Stimulated activated CD4-positive, alpha-beta T cell treated with anti-CD3 and anti-CD28 coated beads, Interleukin-12 subunit alpha, Interleukin-12 subunit beta, amount 100 ng/mL, for 24 hours (primary cell): ENCODE measurements around the gene B9D1.

Experiments
- DNase-seq, 2 experiments: peaks; one replicate each; pipeline ENCODE4 v3.0.0-alpha.2; 2020; ENCODE audit warnings: low read depth in 2 of 2

The B9D1 gene

GRCh38 chr17:19376811-19377210 lies 14.3 kb upstream of the B9D1 start:
- no peak for DNase-seq

GRCh38 chr17:19375732-19376131 lies 13.2 kb upstream of the B9D1 start:
- no peak for DNase-seq

DNA sequence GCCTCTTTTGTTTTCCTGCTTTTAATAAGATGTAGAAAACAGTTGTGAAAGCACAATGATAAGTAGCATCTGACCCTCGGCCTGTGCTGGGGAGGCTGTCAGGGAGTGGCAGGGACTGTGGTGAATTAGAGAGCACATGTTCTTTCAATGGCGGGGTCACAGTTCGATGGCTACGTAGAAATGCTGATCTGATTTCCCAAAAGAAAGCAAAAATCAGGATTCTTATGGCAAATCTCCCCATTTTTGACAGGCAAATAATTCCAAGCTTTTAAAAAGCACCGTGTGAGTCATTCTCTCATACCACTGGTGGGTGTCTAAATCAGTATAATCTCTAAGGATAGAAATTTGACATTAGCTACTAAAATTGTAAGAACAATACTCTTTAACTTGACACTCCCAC lies 11.6 kb upstream of the B9D1 start:
- DNase-seq, result no peak

DNA sequence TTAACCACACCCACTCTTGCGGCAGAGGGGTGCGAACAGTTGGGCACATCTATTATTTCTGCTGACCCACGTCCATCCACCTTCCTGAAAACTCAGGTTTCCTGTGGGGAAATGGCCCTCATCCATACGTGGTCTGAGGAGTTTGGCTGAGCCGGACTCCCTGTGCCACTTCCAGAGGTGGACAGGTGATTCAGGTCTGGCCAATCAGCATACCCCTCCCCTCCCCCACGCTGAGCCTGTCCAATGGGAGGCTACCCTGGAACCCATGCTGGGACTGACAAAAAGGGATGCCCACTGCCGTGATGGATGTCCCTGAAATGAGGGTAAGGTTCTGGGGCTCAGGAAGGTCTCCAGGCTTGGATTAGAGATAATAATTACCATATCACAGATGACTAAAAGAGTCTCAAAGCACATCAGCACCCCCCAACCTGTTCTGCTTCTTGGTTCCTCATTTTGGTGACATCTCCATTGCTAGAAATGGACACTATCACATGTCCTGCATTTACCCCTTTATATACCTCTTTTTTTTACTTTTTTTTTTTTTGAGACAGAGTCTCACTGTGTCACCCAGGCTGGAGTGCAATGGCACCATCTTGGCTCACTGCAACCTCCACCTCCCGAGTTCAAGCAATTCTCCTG lies 10.5 kb upstream of the B9D1 start:
- no peak for DNase-seq

GRCh38 chr17:19372439-19372838 lies 9.9 kb upstream of the B9D1 start:
- DNase-seq, result no peak

DNA sequence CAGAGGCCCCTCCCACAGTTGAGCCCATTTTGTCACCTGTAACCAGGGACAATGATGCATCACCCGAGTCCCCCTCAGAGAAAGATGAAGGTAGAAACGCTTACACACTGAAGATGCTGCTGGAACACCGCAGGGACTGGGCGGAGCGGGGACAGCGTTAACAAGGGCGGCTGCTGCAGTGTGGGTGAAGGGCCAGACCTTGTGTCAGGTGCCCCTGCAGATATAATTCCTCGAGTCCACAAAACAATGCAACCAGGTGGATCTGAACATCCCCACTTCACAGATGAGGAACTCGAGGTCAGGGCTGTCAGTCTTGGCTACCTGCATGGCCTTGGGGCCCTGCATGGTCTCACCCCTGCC lies 9.5 kb upstream of the B9D1 start:
- DNase-seq, result no peak

GRCh38 chr17:19371259-19372010 lies 8.9 kb upstream of the B9D1 start:
- no peak for DNase-seq

GRCh38 chr17:19370493-19370960 lies 8.0 kb upstream of the B9D1 start:
- DNase-seq, result no peak

DNA sequence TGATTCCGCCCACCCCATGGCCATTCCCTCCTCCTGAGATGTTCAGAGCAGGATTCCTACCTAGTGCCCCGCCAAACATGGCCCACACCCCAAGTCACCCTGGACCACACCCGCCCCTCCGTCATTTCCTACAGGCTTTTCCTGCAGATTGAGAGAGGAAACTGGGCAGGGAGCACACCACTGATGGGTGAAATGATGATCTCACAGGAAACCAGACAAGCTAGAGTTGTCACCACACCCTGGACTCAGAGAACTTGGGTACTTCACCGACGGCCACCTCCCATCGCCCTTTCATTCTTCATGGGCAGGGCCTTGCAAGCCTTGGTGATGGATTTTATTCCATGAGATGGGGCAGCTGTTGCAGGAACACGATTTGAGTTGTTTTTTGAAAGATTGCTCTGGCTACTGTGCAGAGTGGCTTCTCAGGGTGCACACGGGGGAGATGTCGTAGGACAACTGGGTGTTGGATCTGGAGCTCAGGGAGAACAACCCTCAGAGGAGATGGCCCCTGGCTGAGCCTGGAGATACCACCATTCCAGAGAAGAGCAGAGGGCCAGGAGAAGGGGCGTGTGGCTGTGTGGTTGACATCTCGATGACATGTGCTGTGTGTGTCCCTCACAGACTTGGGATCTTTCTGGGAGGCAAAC lies 7.4 kb upstream of the B9D1 start:
- no peak for DNase-seq

- no peak for DNase-seq
These were observed 6.7 kb upstream of the B9D1 start for GRCh38 chr17:19369107-19369778.

GRCh38 chr17:19368229-19368628 lies 5.7 kb upstream of the B9D1 start:
- DNase-seq, result no peak

DNA sequence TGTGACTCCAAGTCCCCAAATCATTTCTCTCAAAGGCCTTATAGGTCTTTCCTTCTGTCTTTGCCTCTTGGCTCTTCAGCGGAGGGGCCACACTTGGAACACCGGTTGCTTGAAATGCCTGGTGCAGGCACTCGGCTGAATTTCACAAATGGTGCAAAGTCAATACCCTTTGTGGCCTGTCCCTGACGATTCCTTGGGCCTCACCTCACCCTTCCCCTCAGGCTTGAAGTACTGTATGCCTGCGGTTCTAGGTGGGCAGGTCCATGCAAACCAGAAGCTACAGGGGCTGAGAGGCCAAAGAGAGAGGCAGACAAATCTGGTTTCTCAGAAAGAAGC lies 4.1 kb upstream of the B9D1 start:
- DNase-seq, result no peak

GRCh38 chr17:19365833-19366636 lies 3.5 kb upstream of the B9D1 start:
- DNase-seq, result no peak

DNA sequence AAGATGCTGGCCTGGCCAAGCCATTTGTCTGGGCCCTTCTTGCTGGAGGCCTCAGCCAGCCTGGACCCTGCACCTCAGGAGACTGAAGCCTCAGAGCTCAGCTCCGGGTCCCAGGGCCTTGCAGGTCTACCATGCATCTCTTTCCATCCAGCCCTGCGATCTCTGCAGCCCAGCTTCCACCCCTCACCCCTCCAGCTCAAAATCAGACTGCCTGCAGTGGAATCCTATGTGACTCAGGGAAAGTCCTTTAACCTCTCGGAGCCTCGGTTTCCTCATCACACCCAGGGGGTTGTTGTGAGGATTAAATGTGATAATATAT lies 2.9 kb upstream of the B9D1 start:
- DNase-seq, result no peak

GRCh38 chr17:19364699-19365498 lies 2.4 kb upstream of the B9D1 start:
- DNase-seq, result no peak

GRCh38 chr17:19363460-19364035 lies 1.0 kb upstream of the B9D1 start:
- DNase-seq, result no peak

- DNase-seq, result no peak
These were observed 553 bp upstream of the B9D1 start for GRCh38 chr17:19363114-19363438.

DNA sequence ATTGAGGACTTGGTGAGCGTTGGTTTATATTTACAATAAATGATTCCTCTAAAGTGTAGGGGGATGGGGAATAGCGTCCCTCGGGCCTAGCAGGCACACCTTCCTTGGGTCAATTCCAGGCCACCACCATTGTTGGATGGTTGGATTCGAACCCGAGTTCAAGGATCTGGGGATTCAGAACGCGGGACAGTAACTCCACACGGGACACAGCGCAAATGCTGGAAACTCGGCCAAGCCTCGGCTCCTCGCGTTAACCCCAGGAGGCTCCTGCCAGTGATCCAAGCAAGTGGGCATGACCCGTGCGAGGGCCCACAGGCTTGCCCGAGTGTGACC lies 613 bp downstream of the B9D1 start:
- DNase-seq, result no peak

- no peak for DNase-seq
These were observed 1.2 kb downstream of the B9D1 start for GRCh38 chr17:19361326-19361725.

DNA sequence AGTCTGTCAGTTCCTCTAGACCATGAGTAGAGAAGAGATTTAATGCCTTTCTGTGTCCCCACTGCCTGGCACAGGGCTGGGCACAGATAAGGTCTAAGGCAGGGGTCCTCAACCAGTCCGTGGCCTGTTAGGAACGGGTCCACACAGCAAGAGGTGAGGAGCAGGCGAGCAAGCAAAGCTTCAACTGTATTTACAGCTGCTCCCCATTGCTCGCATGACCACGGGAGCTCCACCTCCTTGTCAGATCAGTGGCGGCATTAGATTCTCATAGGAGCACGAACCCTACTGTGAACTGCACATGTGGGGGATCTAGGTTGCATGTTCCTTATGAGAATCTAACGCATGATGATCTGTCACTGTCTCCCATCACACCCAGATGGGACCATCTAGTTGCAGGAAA lies 1.8 kb downstream of the B9D1 start:
- no peak for DNase-seq

GRCh38 chr17:19359856-19360255 lies 2.7 kb downstream of the B9D1 start:
- no peak for DNase-seq
